K562 (cell line): ENCODE results near the gene NMT2. TPM values are rescaled to one million over a fixed set of nuclear protein-coding genes. Genes with fewer than 3 reads are reported as not detected.

Experiments used
- ATAC-seq: fragments of 200-7000 bp; cut with Tn5 transposase; 3 replicates; pipeline ENCODE4 v1.9.1; 2020; ENCODE audit warnings: moderate library complexity
- BruUV-seq: library from RNA; stranded (reverse); fragments of 400-500 nt; replicated peaks from 2 replicates; lab custom pipeline; 2021; lab: Mats Ljungman, UMichigan
- CTCF ChIA-PET: fragments of 300-600 bp; formaldehyde crosslinking; extraction: SDS; loops from one replicate; lab custom pipeline; 2021; ENCODE audit warnings: low intra/inter-chr PET ratio; lab: Yijun Ruan, JAX
- POLR2A ChIA-PET: fragments of 300-600, 350-650 bp; sonication (Branson Sonifier 250); formaldehyde crosslinking; extraction: SDS; loops from one replicate; lab custom pipeline; 2021; ENCODE audit warnings: antibody characterized with exemption, inconsistent platforms; lab: Yijun Ruan, JAX
- DNase-seq, 4 experiments: peaks; one replicate each; pipeline versions ENCODE4 v3.0.0 to v3.0.0-alpha.2; 2011 to 2018; ENCODE audit warnings: low spot score in 3 of 4, mixed read lengths in 3 of 4; ENCODE audit errors: extremely low read depth in 1 of 4
- FAIRE-seq: peaks from 2 replicates; lab custom pipeline; 2011; peaks lifted over from hg19 to GRCh38; lab: Jason Lieb, UNC
- H2AFZ ChIP-seq: 2 replicates; pipeline ENCODE4 v1.6.0; 2011; ENCODE audit warnings: low read depth, low read length, control low read depth, inconsistent platforms
- H3K27ac ChIP-seq: fragments of 200-600 bp; 3 replicates; pipeline ENCODE4 v1.8.0; 2011; ENCODE audit warnings: low read depth, mild to moderate bottlenecking, control low read depth, inconsistent platforms, low read length, moderate library complexity, mixed read lengths; ENCODE audit errors: extremely low read depth
- H3K27me3 ChIP-seq, 2 experiments: fragments of 300-600 bp in 1 of 2; 2 replicates in 1 of 2; 3 replicates in 1 of 2; pipeline versions ENCODE4 v1.6.0 to v1.8.0; 2011; ENCODE audit warnings: inconsistent platforms in 2 of 2, low read length in 2 of 2, mild to moderate bottlenecking in 1 of 2, mixed read lengths in 1 of 2, moderate library complexity in 1 of 2; ENCODE audit not compliant: control insufficient read depth in 2 of 2, insufficient read depth in 2 of 2
- H3K36me3 ChIP-seq: fragments of 300-600 bp; 3 replicates; pipeline ENCODE4 v1.8.0; 2011; ENCODE audit warnings: mild to moderate bottlenecking, low read length, inconsistent platforms; ENCODE audit not compliant: control insufficient read depth, insufficient read depth
- H3K4me1 ChIP-seq, 2 experiments: fragments of 200-600 bp in 1 of 2; replicated peaks in 1 of 2; 2 replicates in 1 of 2; 3 replicates in 1 of 2; pipeline versions ENCODE4 v1.5.1 to v1.8.0; 2011; ENCODE audit warnings: inconsistent platforms in 2 of 2, low read length in 2 of 2, mild to moderate bottlenecking in 1 of 2, mixed read lengths in 1 of 2, moderate library complexity in 1 of 2; ENCODE audit not compliant: control insufficient read depth in 2 of 2, insufficient read depth in 2 of 2
- H3K4me2 ChIP-seq: 2 replicates; pipeline ENCODE4 v1.6.1; 2011; ENCODE audit warnings: low read length, control low read depth, inconsistent platforms, mixed read lengths; ENCODE audit not compliant: insufficient read depth
- H3K4me3 ChIP-seq: fragments of 200-600 bp; sonication (generic), shearing (Covaris generic); 2 replicates; pipeline ENCODE4 v1.5.1; 2016; ENCODE audit warnings: control low read depth, inconsistent platforms
- H3K79me2 ChIP-seq: fragments of 200-600 bp; 3 replicates; pipeline ENCODE4 v1.8.0; 2011; ENCODE audit warnings: low read length, inconsistent platforms; ENCODE audit not compliant: control insufficient read depth, insufficient read depth
- H3K9ac ChIP-seq, 2 experiments: 2 replicates each; pipeline versions ENCODE4 v1.6.0 to v1.6.1; 2011; ENCODE audit warnings: low read depth in 2 of 2, low read length in 2 of 2, control low read depth in 1 of 2, inconsistent platforms in 1 of 2, mild to moderate bottlenecking in 1 of 2, mixed read lengths in 1 of 2; ENCODE audit not compliant: insufficient read depth in 1 of 2
- H3K9me1 ChIP-seq: one replicate; pipeline ENCODE4 v1.6.0; 2011; ENCODE audit warnings: inconsistent platforms, mild to moderate bottlenecking, low read length, moderate library complexity; ENCODE audit not compliant: control insufficient read depth, insufficient read depth
- H3K9me3 ChIP-seq: replicated peaks from 2 replicates; pipeline ENCODE4 v1.5.1; 2011; ENCODE audit warnings: low read depth, low read length, inconsistent platforms; ENCODE audit not compliant: control insufficient read depth, insufficient read depth
- H4K20me1 ChIP-seq: replicated peaks from 2 replicates; pipeline ENCODE4 v1.6.1; 2011; ENCODE audit warnings: low read length, inconsistent platforms, mixed read lengths; ENCODE audit not compliant: control insufficient read depth, insufficient read depth
- CSDE1 ChIP-seq, 2 experiments: fragments of 450-650 bp; IDR thresholded peaks; 2 replicates each; pipeline ENCODE4 v1.6.1; 2016; ENCODE audit warnings: mild to moderate bottlenecking in 1 of 2
- ETV6 ChIP-seq, 3 experiments: fragments of 150-350 bp in 1 of 3; sonication (generic) in 1 of 3; formaldehyde crosslinking in 1 of 3; IDR thresholded peaks; 2 replicates each; pipeline versions ENCODE4 v1.6.1 to v1.8.0; 2014 to 2022; ENCODE audit warnings: borderline replicate concordance in 2 of 3, low read depth in 2 of 3, antibody characterized with exemption in 1 of 3, low read length in 1 of 3, mild to moderate bottlenecking in 1 of 3, missing genetic modification reagents in 1 of 3
- FOXJ2 ChIP-seq: fragments of 200-800 bp; sonication (Bioruptor generic); IDR thresholded peaks from 2 replicates; pipeline ENCODE4 v1.6.1; 2016; ENCODE audit warnings: missing genetic modification characterization, missing compliant biosample characterization
- HNRNPLL ChIP-seq: fragments of 200-400 bp; formaldehyde crosslinking; IDR thresholded peaks from 2 replicates; pipeline ENCODE4 v1.6.1; 2017; ENCODE audit warnings: low read length, low read depth, mild to moderate bottlenecking; ENCODE audit not compliant: poor library complexity, severe bottlenecking
- LARP7 ChIP-seq: fragments of 450-650 bp; IDR thresholded peaks from 2 replicates; pipeline ENCODE4 v1.6.1; 2016
- MYBL2 ChIP-seq, 2 experiments: fragments of 450-650 bp in 1 of 2; sonication (generic) in 1 of 2; formaldehyde crosslinking in 1 of 2; IDR thresholded peaks; 2 replicates each; pipeline versions ENCODE4 v1.6.1 to v1.8.1; 2017 to 2022; ENCODE audit warnings: borderline replicate concordance in 1 of 2, inconsistent platforms in 1 of 2, low read depth in 1 of 2, mild to moderate bottlenecking in 1 of 2, missing genetic modification reagents in 1 of 2, moderate library complexity in 1 of 2
- POLR3G ChIP-seq: IDR thresholded peaks from 2 replicates; pipeline ENCODE4 v1.6.1; 2011; ENCODE audit not compliant: insufficient read length, insufficient replicate concordance; ENCODE audit errors: extremely low read depth
- TEAD4 ChIP-seq, 2 experiments: sonication (generic) in 1 of 2; formaldehyde crosslinking in 1 of 2; IDR thresholded peaks; 2 replicates each; pipeline versions ENCODE4 v1.6.1 to v1.8.0; 2012 to 2022; ENCODE audit warnings: borderline replicate concordance in 1 of 2, inconsistent platforms in 1 of 2, low read length in 1 of 2, mild to moderate bottlenecking in 1 of 2, missing genetic modification reagents in 1 of 2
- YBX1 ChIP-seq: fragments of 450-650 bp; IDR thresholded peaks from 2 replicates; pipeline ENCODE4 v1.7.1; 2016; ENCODE audit warnings: mild to moderate bottlenecking
- ZKSCAN8 ChIP-seq: fragments of 200-800 bp; sonication (Bioruptor generic); IDR thresholded peaks from 2 replicates; pipeline ENCODE4 v1.6.1; 2016; ENCODE audit warnings: missing genetic modification characterization, missing compliant biosample characterization
- ZNF197 ChIP-seq: fragments of 200-800 bp; sonication (Bioruptor generic); IDR thresholded peaks from 2 replicates; pipeline ENCODE4 v1.6.1; 2016; ENCODE audit warnings: low read depth, missing genetic modification characterization, missing compliant biosample characterization
- ZNF354B ChIP-seq: fragments of 250-450 bp; sonication (Bioruptor Pico); IDR thresholded peaks from 2 replicates; pipeline ENCODE4 v1.4.0; 2020
- ZNF583 ChIP-seq: fragments of 250-450 bp; sonication (Bioruptor Pico); IDR thresholded peaks from 2 replicates; pipeline ENCODE4 v1.4.0; 2020
- ZNF778 ChIP-seq: fragments of 450-650 bp; formaldehyde crosslinking; IDR thresholded peaks from 2 replicates; pipeline ENCODE4 v1.4.0; 2020; ENCODE audit warnings: mild to moderate bottlenecking, moderate library complexity
- WGBS: fragments of 100-300 bp; shearing (Covaris generic); methylation state at CpG from one replicate; pipeline ENCODE4 v1.1.6; 2016; ENCODE audit warnings: low coverage, mixed read lengths; ENCODE audit not compliant: insufficient coverage; ENCODE audit errors: missing lambda C conversion rate; 5-methylcytosine and 5-hydroxymethylcytosine counted together
- in situ Hi-C: fragments of 300-500 bp; cut with MboI; formaldehyde crosslinking; loops from 4 replicates; pipeline ENCODE4 v1.15.0; 2018; ENCODE audit warnings: inconsistent platforms, mixed read lengths
- intact Hi-C: fragments of 100-400 bp; cut with micrococcal nuclease; formaldehyde crosslinking; loops from 2 replicates; pipeline ENCODE4 v1.14.2; 2022
- polyA plus RNA-seq, 8 experiments: library from polyadenylated mRNA; depleted of rRNA in 4 of 8; stranded (reverse) in 5 of 8; unstranded in 3 of 8; fragments of >200 nt; fragmentation: Nextera tagmentation in 2 of 8; fragmentation: Illumina TruSeq in 1 of 8; extraction: Ambion mirVana in 2 of 8; extraction: Trizol in 1 of 8; gene quantifications; 2 replicates each; pipeline versions ENCODE4 v1.2.1 to v1.2.3, GENCODE V29; 2011 to 2014; ENCODE audit warnings: inconsistent platforms in 1 of 8, missing spikeins in 1 of 8
- total RNA-seq, 7 experiments: library from RNA; depleted of rRNA in 6 of 7; stranded (reverse); fragments of >200 nt in 6 of 7; fragmentation: Illumina TruSeq in 2 of 7; extraction: Trizol in 2 of 7; gene quantifications; 2 replicates each; pipeline versions ENCODE4 v1.2.1 to v1.2.3, GENCODE V29; 2011 to 2021; ENCODE audit warnings: low replicate concordance in 1 of 7
- TF ChIP-seq, protein P1 (sequence below): fragments of 450-650 bp; formaldehyde crosslinking; IDR thresholded peaks from 2 replicates; pipeline ENCODE4 v1.4.0; 2022; ENCODE audit warnings: missing genetic modification characterization
- TF ChIP-seq, protein P2 (sequence below): fragments of 450-650 bp; formaldehyde crosslinking; IDR thresholded peaks from 2 replicates; pipeline ENCODE4 v1.4.0; 2020; ENCODE audit warnings: mild to moderate bottlenecking, moderate library complexity
- TF ChIP-seq, protein P3 (sequence below): fragments of 250-450 bp; sonication (Bioruptor Pico); IDR thresholded peaks from 2 replicates; pipeline ENCODE4 v1.8.0; 2021; ENCODE audit warnings: moderate library complexity, mild to moderate bottlenecking, inconsistent platforms

The NMT2 gene
- total and polyA plus RNA-seq, 9 of the 15 experiments (the other 6 are each of a cell fraction or from before 2014, with no cell fraction given) = 5.2 to 15.9 (median 10.8) TPM

DNA sequence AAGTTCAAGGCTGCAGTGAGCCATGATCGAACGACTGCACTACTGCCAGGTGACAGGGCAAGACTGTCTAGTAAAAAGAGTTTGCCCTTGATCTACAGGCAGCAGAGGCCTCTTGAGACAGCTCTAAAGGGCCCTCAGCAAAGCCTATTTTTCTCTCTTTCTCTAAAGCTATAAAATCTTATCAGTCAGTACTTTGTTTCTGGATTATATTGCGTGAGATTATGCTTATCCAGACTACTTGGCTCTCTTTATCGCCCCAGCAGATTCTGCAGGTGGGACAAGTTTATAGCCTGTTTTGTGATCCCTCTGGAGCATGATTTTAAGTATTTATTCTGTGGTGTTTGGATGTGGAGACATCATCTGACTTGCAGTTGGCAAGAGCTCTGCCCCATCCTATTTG lies 68.6 kb downstream of the NMT2 start:
- 60% methylated on average over 4 of the region's 4 CpGs for WGBS
- intact Hi-C loops = loop anchor here (10.0 kb wide), 1 partner anchor 565 kb away; no protein-coding TSS in a partner anchor
- TF ChIP-seq MYBL2 (IDR thresholded peaks at IDR 0.05; ENCODE audit: low read depth) (no peak), MYBL2 (CRISPR knock-in tag; IDR thresholded peaks at IDR 0.05; ENCODE audit: borderline replicate concordance) (no peak), ZNF354B (no peak), ZNF583 (no peak), ETV6 (IDR thresholded peaks at IDR 0.05; ENCODE audit: borderline replicate concordance in 1 of 2, low read depth in 2 of 2, low read length in 1 of 2) (no peak), ETV6 (CRISPR knock-in tag; IDR thresholded peaks at IDR 0.05; ENCODE audit: borderline replicate concordance) (no peak), CSDE1 (IDR thresholded peaks at IDR 0.05) (no peak), POLR3G (no peak), TEAD4 (IDR thresholded peaks at IDR 0.05; ENCODE audit: low read length) (no peak), TEAD4 (CRISPR knock-in tag; IDR thresholded peaks at IDR 0.05; ENCODE audit: borderline replicate concordance) (no peak), FOXJ2 (tag) (no peak), ZNF197 (CRISPR knock-in tag) (no peak), LARP7 (no peak), ZNF778 (CRISPR knock-in tag) (no peak), HNRNPLL (no peak), YBX1 (no peak), ZKSCAN8 (CRISPR knock-in tag) (no peak)
- TF ChIP-seq, protein P1, sequence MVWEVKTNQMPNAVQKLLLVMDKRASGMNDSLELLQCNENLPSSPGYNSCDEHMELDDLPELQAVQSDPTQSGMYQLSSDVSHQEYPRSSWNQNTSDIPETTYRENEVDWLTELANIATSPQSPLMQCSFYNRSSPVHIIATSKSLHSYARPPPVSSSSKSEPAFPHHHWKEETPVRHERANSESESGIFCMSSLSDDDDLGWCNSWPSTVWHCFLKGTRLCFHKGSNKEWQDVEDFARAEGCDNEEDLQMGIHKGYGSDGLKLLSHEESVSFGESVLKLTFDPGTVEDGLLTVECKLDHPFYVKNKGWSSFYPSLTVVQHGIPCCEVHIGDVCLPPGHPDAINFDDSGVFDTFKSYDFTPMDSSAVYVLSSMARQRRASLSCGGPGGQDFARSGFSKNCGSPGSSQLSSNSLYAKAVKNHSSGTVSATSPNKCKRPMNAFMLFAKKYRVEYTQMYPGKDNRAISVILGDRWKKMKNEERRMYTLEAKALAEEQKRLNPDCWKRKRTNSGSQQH (CRISPR knock-in tag) = no peak
- TF ChIP-seq, protein P2, sequence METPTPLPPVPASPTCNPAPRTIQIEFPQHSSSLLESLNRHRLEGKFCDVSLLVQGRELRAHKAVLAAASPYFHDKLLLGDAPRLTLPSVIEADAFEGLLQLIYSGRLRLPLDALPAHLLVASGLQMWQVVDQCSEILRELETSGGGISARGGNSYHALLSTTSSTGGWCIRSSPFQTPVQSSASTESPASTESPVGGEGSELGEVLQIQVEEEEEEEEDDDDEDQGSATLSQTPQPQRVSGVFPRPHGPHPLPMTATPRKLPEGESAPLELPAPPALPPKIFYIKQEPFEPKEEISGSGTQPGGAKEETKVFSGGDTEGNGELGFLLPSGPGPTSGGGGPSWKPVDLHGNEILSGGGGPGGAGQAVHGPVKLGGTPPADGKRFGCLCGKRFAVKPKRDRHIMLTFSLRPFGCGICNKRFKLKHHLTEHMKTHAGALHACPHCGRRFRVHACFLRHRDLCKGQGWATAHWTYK (CRISPR knock-in tag) = no peak
- TF ChIP-seq, protein P3, sequence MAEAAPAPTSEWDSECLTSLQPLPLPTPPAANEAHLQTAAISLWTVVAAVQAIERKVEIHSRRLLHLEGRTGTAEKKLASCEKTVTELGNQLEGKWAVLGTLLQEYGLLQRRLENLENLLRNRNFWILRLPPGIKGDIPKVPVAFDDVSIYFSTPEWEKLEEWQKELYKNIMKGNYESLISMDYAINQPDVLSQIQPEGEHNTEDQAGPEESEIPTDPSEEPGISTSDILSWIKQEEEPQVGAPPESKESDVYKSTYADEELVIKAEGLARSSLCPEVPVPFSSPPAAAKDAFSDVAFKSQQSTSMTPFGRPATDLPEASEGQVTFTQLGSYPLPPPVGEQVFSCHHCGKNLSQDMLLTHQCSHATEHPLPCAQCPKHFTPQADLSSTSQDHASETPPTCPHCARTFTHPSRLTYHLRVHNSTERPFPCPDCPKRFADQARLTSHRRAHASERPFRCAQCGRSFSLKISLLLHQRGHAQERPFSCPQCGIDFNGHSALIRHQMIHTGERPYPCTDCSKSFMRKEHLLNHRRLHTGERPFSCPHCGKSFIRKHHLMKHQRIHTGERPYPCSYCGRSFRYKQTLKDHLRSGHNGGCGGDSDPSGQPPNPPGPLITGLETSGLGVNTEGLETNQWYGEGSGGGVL = no peak

More for the DNA sequence above, 68.6 kb downstream of the NMT2 start:
- Histone ChIP-seq H2AFZ (no peak overlapping the region), H3K79me2 (peaks cover 54% of the 10 kb centered on the region), H3K27me3 (no peaks in the 10 kb centered on the region), H3K36me3 (peaks cover 56% of the 10 kb centered on the region), H3K9me3 (no peaks in the 10 kb centered on the region), H3K4me1 (peaks cover 11 to 26% of the 10 kb centered on the region in 2 experiments; a peak in 4 of 5 replicates), H3K4me3 (no peak overlapping the region), H3K9ac (no peak overlapping the region), H3K9me1 (no peaks in the 10 kb centered on the region), H3K4me2 (no peak overlapping the region), H3K27ac (no peak overlapping the region), H4K20me1 (peaks cover 9% of the 10 kb centered on the region; the same call in 1 of the 2 replicates)
- no peak for ATAC-seq
- no peak for FAIRE-seq
- POLR2A ChIA-PET = interaction anchor here (1.0 to 1.5 kb wide), 3 partner anchors 8 to 16 kb away, joined by 3 to 4 read pairs (median 3); no protein-coding TSS in a partner anchor
- CTCF ChIA-PET = no interaction called here
- no TSS peak for BruUV-seq
- in situ Hi-C loops = loop anchor here (5.0 kb wide), 1 partner anchor 113 kb away; no protein-coding TSS in a partner anchor
- no peak for DNase-seq
